WERI-Rb-1 (cell line): ENCODE measurements around the gene PIP4K2C.

Experiments used
- DNase-seq: peaks from one replicate; pipeline ENCODE4 v3.0.0-alpha.2; 2020
- H3K27ac ChIP-seq: fragments of 250-450 bp; sonication (Bioruptor Pico); 2 replicates; pipeline ENCODE4 v1.5.1; 2020; ENCODE audit warnings: mild to moderate bottlenecking, moderate library complexity
- H3K27me3 ChIP-seq: fragments of 250-450 bp; sonication (Bioruptor Pico); 2 replicates; pipeline ENCODE4 v1.5.1; 2021; ENCODE audit warnings: mild to moderate bottlenecking, low read depth, moderate library complexity; ENCODE audit not compliant: insufficient read depth, severe bottlenecking
- H3K36me3 ChIP-seq: fragments of 250-450 bp; sonication (Bioruptor Pico); 2 replicates; pipeline ENCODE4 v1.5.1; 2020; ENCODE audit warnings: mild to moderate bottlenecking, moderate library complexity
- H3K4me3 ChIP-seq: 2 replicates; pipeline ENCODE4 v1.5.1; 2011; ENCODE audit warnings: low read depth, mild to moderate bottlenecking, control low read depth, low read length
- H3K9me3 ChIP-seq: fragments of 250-450 bp; sonication (Bioruptor Pico); 2 replicates; pipeline ENCODE4 v1.5.1; 2021; ENCODE audit warnings: mild to moderate bottlenecking, moderate library complexity; ENCODE audit not compliant: severe bottlenecking
- CTCF ChIP-seq: IDR thresholded peaks from 2 replicates; pipeline ENCODE4 v1.5.1; 2011; ENCODE audit warnings: low read depth, mild to moderate bottlenecking, control low read depth, inconsistent platforms, low read length

PIP4K2C gene

GRCh38 chr12:57626111-57626920, 35.3 kb downstream of the PIP4K2C start:
- peaks cover 82% of the 10 kb centered on the region for H3K36me3 ChIP-seq
- no peaks in the 10 kb centered on the region for H3K9me3 ChIP-seq
- no peaks in the 10 kb centered on the region for H3K27me3 ChIP-seq
- H3K4me3 ChIP-seq, result no peak overlapping the region
- no peak overlapping the region for H3K27ac ChIP-seq
- no peak for TF ChIP-seq CTCF
- DNase-seq, result no peak

- peaks cover 75% of the 10 kb centered on the region for H3K36me3 ChIP-seq
- TF ChIP-seq CTCF, result no peak
- no peak overlapping the region for H3K27ac ChIP-seq
- no peak for DNase-seq
- no peak overlapping the region for H3K4me3 ChIP-seq
- no peaks in the 10 kb centered on the region for H3K27me3 ChIP-seq
- no peaks in the 10 kb centered on the region for H3K9me3 ChIP-seq
Measured at GRCh38 chr12:57626921-57627445, 36.0 kb downstream of the PIP4K2C start.

GRCh38 chr12:57627501-57628279, 36.7 kb downstream of the PIP4K2C start:
- no peak for DNase-seq
- Histone ChIP-seq H3K27me3 (no peaks in the 10 kb centered on the region), H3K4me3 (no peak overlapping the region), H3K27ac (no peak overlapping the region), H3K9me3 (no peaks in the 10 kb centered on the region), H3K36me3 (peaks cover 68% of the 10 kb centered on the region)
- TF ChIP-seq CTCF, result no peak

- no peaks in the 10 kb centered on the region for H3K9me3 ChIP-seq
- no peak overlapping the region for H3K4me3 ChIP-seq
- peaks cover 64% of the 10 kb centered on the region for H3K36me3 ChIP-seq
- TF ChIP-seq CTCF, result no peak
- H3K27me3 ChIP-seq, result no peaks in the 10 kb centered on the region
- no peak overlapping the region for H3K27ac ChIP-seq
- DNase-seq, result no peak
Measured at GRCh38 chr12:57628280-57629191, 37.5 kb downstream of the PIP4K2C start.

- H3K27me3 ChIP-seq, result no peaks in the 10 kb centered on the region
- H3K9me3 ChIP-seq, result no peaks in the 10 kb centered on the region
- H3K4me3 ChIP-seq, result no peak overlapping the region
- no peak for DNase-seq
- no peak overlapping the region for H3K27ac ChIP-seq
- peaks cover 53% of the 10 kb centered on the region for H3K36me3 ChIP-seq
- TF ChIP-seq CTCF, result no peak
Measured at GRCh38 chr12:57629897-57630471, 39.0 kb downstream of the PIP4K2C start.
